ENCODE measurements around the gene PCBP3.

PCBP3 gene

GRCh38 chr21:45935628-45936027, 292.1 kb downstream of the PCBP3 start:
- DNase-seq (ENCODE audit: low read depth in 1 of 2, low spot score in 1 of 2) = peak in 1 of 2 experiments; percentile 5
- TF ChIP-seq GABPA (IDR thresholded peaks at IDR 0.05; ENCODE audit: low read depth) (no peak), POLR2AphosphoS5 (IDR thresholded peaks at IDR 0.05; ENCODE audit: low read depth) (no peak), REST (IDR thresholded peaks at IDR 0.05; ENCODE audit: insufficient replicate concordance, low read depth) (no peak), SPI1 (IDR thresholded peaks at IDR 0.05; ENCODE audit: borderline replicate concordance, low read depth) (no peak)
- TF ChIP-seq, protein P1, sequence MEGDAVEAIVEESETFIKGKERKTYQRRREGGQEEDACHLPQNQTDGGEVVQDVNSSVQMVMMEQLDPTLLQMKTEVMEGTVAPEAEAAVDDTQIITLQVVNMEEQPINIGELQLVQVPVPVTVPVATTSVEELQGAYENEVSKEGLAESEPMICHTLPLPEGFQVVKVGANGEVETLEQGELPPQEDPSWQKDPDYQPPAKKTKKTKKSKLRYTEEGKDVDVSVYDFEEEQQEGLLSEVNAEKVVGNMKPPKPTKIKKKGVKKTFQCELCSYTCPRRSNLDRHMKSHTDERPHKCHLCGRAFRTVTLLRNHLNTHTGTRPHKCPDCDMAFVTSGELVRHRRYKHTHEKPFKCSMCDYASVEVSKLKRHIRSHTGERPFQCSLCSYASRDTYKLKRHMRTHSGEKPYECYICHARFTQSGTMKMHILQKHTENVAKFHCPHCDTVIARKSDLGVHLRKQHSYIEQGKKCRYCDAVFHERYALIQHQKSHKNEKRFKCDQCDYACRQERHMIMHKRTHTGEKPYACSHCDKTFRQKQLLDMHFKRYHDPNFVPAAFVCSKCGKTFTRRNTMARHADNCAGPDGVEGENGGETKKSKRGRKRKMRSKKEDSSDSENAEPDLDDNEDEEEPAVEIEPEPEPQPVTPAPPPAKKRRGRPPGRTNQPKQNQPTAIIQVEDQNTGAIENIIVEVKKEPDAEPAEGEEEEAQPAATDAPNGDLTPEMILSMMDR (IDR thresholded peaks at IDR 0.05; ENCODE audit: insufficient read depth, low read length) = no peak
- Histone ChIP-seq H3K4me3 (replicated peaks; ENCODE audit: insufficient read depth, low read length) (no peak overlapping the region), H3K27ac (replicated peaks) (no peak overlapping the region), H3K27me3 (ENCODE audit: insufficient read depth, poor library complexity, severe bottlenecking) (no peaks in the 10 kb centered on the region)

DNA sequence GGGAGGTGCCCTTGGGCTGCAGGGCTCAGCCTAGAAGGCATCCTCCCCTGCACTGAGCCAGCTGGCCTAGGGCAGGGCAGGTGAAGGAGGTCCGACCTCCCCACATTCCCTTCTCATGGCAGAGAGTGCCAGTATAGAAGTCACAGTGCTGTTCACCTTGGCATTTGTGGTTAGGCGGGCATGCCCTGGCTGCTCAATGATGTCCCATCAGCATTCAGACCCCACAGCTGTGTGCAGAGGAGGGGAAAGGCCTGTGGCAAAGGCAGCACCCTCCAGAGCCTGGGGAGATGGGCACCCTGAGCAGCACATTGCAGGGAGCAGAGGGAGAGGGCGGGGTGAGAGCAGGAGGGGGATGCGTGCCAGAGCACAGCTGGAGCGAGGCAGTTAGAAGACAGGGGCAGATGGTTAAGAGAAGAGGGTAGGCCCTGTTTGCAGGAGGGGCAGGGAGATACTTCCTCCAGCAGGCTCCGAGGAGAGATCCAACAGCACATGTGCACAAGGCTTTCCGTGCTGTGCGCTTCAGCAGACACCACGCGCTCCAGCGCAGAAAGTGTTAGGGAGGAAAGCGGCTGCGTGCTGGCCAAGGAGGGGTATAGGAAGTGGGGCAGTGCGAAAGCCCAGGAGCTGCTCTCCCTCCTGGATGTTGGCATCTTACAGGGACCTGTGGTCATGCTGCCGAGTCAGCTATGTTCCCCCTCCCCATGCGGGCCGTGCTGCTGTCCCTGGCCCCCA, 294.4 kb downstream of the PCBP3 start:
- Histone ChIP-seq H3K27ac (replicated peaks) (no peak overlapping the region), H3K27me3 (ENCODE audit: insufficient read depth, poor library complexity, severe bottlenecking) (no peaks in the 10 kb centered on the region), H3K4me3 (replicated peaks; ENCODE audit: insufficient read depth, low read length) (no peak overlapping the region)
- DNase-seq (ENCODE audit: low read depth in 1 of 2, low spot score in 1 of 2) = no peak
- no peak for TF ChIP-seq GABPA (IDR thresholded peaks at IDR 0.05; ENCODE audit: low read depth)

DNA sequence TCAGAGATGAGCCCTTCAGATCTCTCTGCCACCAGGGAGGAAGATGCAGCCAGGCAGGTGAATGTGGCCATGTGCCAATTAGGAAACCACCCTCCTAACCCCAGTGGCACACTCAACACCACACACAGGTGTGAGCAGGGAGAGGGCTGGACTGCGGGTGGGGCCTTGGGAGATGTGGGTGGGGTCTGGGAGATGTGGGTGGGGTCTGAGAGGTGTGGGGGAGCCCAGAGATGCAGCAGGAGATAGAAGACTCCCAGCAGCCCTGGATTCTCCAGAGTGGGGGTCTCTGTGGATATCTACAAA, 294.9 kb downstream of the PCBP3 start:
- DNase-seq (ENCODE audit: low read depth in 1 of 2, low spot score in 1 of 2) = no peak
- no peak overlapping the region for H3K4me3 ChIP-seq (replicated peaks; ENCODE audit: insufficient read depth, low read length)
- TF ChIP-seq SPI1 (IDR thresholded peaks at IDR 0.05; ENCODE audit: borderline replicate concordance, low read depth) (no peak), POLR2AphosphoS5 (IDR thresholded peaks at IDR 0.05; ENCODE audit: low read depth) (no peak)
- TF ChIP-seq, protein P1 (IDR thresholded peaks at IDR 0.05; ENCODE audit: insufficient read depth, low read length) = no peak
- H3K27ac ChIP-seq (replicated peaks) = no peak overlapping the region
- no peaks in the 10 kb centered on the region for H3K27me3 ChIP-seq (ENCODE audit: insufficient read depth, poor library complexity, severe bottlenecking)

DNA sequence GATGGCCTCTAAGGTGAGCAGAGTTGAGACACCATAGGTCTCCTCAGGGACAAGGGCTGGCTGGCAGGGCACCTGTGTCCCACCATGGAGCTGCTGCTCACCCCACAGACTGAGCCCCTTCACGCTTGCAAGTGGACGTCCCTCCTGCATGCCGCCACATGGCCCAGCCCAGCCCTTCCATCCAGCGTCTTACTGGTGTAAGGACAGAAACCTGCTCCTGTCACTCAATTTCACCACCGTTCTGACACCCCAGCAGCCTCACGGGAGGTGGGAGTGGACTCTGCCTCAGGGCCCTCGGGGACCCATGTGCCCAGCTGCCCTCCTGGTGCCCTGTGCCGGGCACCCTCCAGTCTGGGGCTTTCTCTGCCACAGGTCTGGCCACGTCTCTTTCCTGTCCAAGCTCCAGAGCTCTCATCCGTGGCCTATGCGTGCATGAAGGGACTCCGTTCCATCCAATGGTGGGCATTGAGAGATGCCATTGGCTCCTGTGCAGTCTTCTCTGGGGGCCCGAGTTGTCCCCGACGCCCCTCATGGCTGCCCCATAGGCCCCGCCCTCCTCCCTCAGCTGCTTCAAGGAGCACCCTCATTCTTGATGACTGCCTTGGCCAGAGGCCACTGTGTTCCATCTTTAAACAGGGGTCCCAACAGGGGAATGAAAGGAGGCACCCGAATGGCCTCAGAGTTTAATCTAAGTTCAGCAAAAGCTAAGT, 295.4 kb downstream of the PCBP3 start:
- Histone ChIP-seq H3K4me3 (replicated peaks; ENCODE audit: insufficient read depth, low read length) (no peak overlapping the region), H3K27ac (replicated peaks) (no peak overlapping the region), H3K27me3 (ENCODE audit: insufficient read depth, poor library complexity, severe bottlenecking) (no peaks in the 10 kb centered on the region)
- DNase-seq (ENCODE audit: low read depth in 1 of 2, low spot score in 1 of 2) = no peak
- no peak for TF ChIP-seq GABPA (IDR thresholded peaks at IDR 0.05; ENCODE audit: low read depth)
- no peak for TF ChIP-seq SPI1 (IDR thresholded peaks at IDR 0.05; ENCODE audit: borderline replicate concordance, low read depth)
- TF ChIP-seq, protein P1 (IDR thresholded peaks at IDR 0.05; ENCODE audit: insufficient read depth, low read length) = no peak
- TF ChIP-seq POLR2AphosphoS5 (IDR thresholded peaks at IDR 0.05; ENCODE audit: low read depth) = no peak
- no peak for TF ChIP-seq REST (IDR thresholded peaks at IDR 0.05; ENCODE audit: insufficient replicate concordance, low read depth)
